K562 (cell line): ENCODE data around the gene EDEM1. TPM values are rescaled to one million over a fixed set of nuclear protein-coding genes. Genes with fewer than 3 reads are reported as not detected.

ENCODE experiments used
- CBFA2T3 ChIP-seq: fragments of 450-650 bp; IDR thresholded peaks from 2 replicates; pipeline ENCODE4 v1.6.1; 2017
- CEBPB ChIP-seq: fragments of 450-650 bp; IDR thresholded peaks from 2 replicates; pipeline ENCODE4 v1.6.1; 2016; ENCODE audit warnings: missing genetic modification characterization, missing compliant biosample characterization
- NFYB ChIP-seq: IDR thresholded peaks from 2 replicates; pipeline ENCODE4 v1.6.1; 2011; ENCODE audit warnings: mild to moderate bottlenecking, moderate library complexity; ENCODE audit not compliant: insufficient read length; ENCODE audit errors: extremely low read depth
- PBX2 ChIP-seq, 2 experiments: IDR thresholded peaks in 1 of 2; conservative IDR thresholded peaks in 1 of 2; 2 replicates each; pipeline ENCODE4 v1.6.1; 2016; ENCODE audit warnings: low read depth in 2 of 2, mild to moderate bottlenecking in 1 of 2, missing compliant biosample characterization in 1 of 2, missing genetic modification characterization in 1 of 2, moderate library complexity in 1 of 2
- PKNOX1 ChIP-seq: fragments of 450-650 bp; IDR thresholded peaks from 2 replicates; pipeline ENCODE4 v1.6.1; 2016
- SRF ChIP-seq, 2 experiments: fragments of 250-450, 450-650 bp in 1 of 2; sonication (Bioruptor Pico) in 1 of 2; sonication (generic) in 1 of 2; formaldehyde crosslinking; IDR thresholded peaks; 2 replicates each; pipeline versions ENCODE4 v1.5.0 to v1.5.1; 2020 to 2022; ENCODE audit warnings: mild to moderate bottlenecking in 1 of 2, missing genetic modification reagents in 1 of 2
- ZEB2 ChIP-seq: fragments of 450-650 bp; IDR thresholded peaks from 2 replicates; pipeline ENCODE4 v1.6.1; 2016
- polyA plus RNA-seq, 8 experiments: library from polyadenylated mRNA; depleted of rRNA in 4 of 8; stranded (reverse) in 5 of 8; unstranded in 3 of 8; fragments of >200 nt; fragmentation: Nextera tagmentation in 2 of 8; fragmentation: Illumina TruSeq in 1 of 8; extraction: Ambion mirVana in 2 of 8; extraction: Trizol in 1 of 8; gene quantifications; 2 replicates each; pipeline versions ENCODE4 v1.2.1 to v1.2.3, GENCODE V29; 2011 to 2014; ENCODE audit warnings: inconsistent platforms in 1 of 8, missing spikeins in 1 of 8
- total RNA-seq, 7 experiments: library from RNA; depleted of rRNA in 6 of 7; stranded (reverse); fragments of >200 nt in 6 of 7; fragmentation: Illumina TruSeq in 2 of 7; extraction: Trizol in 2 of 7; gene quantifications; 2 replicates each; pipeline versions ENCODE4 v1.2.1 to v1.2.3, GENCODE V29; 2011 to 2021; ENCODE audit warnings: low replicate concordance in 1 of 7

Gene EDEM1
- total and polyA plus RNA-seq, 9 of the 15 experiments (the other 6 are each of a cell fraction or from before 2014, with no cell fraction given), result 6.2 to 36.7 (median 14.3) TPM

GRCh38 chr3:5149306-5149880, 38.1 kb upstream of the EDEM1 start (continued):
- TF ChIP-seq PKNOX1 (peak; percentile 84), CBFA2T3 (0 out of 2 replicates have a peak, but pooled peaks have one; percentile 7), CEBPB (tag) (peak; percentile 65), SRF (CRISPR knock-in tag; IDR thresholded peaks at IDR 0.05) (0 out of 4 replicates have a peak, but pooled peaks of 1 of the 2 experiments have one; percentile 60), NFYB (peak; percentile 35), ZEB2 (peak; percentile 41; the same call in 1 of the 2 replicates), PBX2 (CRISPR knock-in tag; IDR thresholded peaks at IDR 0.05; ENCODE audit: low read depth) (no peak), PBX2 (tag; conservative IDR thresholded peaks at IDR 0.05; ENCODE audit: low read depth) (peak; percentile 72)
